ENCODE data around the gene SRRM3.
"Not testable (repeated sequence)": the region's sequence is repeated elsewhere in the genome, so short reads cannot be mapped to it uniquely, and the experiment has no call there.

SRRM3 gene

DNA sequence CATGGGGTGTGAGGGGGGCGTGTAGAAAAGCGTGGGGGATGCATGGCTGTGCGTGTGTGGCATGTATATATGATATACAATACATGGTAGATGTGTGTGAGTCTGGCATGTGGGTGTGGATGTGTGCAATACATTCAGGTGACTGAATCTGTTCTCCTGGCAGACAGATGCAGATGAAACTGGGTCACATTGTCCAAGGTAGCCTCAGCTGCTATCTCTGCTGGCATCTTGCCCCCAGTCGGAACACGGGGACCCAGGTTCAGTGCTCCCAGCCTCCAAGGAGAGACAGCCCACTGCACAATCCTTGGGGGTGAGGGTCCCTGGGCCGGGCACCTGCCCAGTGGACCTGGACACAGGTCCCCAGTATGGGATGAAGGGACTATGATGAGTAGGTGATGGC lies 12.4 kb upstream of the SRRM3 start:
- DNase-seq: no peak

DNA sequence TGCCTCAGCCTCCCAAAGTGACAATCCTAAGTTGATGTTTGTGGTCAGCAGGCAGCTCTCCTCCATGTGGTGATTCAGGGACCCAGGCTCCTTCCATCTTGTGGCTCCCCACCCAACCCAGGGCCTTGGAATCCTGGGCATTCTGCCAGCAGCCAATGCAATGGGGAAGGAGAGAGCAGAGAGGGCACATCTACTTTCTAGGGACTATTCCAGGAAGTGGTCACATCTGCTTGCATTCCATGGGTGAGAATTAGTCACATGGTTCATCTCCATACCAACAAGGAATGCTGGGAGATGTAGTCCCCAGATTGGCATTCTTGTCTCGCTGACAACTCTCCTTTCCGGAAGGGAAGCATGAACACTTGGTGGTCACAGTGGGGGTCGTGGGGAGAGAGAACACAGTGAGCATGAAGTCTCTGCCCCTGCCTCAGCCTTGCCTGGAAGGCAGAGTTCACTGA lies 9.9 kb upstream of the SRRM3 start:
- no peak for DNase-seq

DNA sequence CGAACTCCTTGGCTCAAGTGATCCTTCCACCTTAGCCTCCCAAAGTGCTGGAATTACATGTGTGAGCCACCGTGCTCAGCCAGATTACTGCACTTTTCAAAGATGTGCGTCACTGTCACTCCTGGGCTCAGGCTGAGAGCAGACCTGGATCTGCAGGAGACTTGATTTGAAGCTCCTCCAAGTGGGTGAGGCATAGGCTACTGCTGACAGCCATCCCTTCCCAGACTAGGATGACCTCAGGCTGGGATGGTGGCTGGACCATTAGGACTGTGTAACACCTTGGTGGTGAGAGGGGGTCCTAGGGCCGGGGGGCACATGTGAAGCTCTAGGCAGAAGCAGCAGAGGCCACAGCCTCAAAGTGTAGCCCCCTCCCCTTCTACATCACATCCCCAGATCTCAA lies 8.2 kb upstream of the SRRM3 start:
- no peak for DNase-seq

DNA sequence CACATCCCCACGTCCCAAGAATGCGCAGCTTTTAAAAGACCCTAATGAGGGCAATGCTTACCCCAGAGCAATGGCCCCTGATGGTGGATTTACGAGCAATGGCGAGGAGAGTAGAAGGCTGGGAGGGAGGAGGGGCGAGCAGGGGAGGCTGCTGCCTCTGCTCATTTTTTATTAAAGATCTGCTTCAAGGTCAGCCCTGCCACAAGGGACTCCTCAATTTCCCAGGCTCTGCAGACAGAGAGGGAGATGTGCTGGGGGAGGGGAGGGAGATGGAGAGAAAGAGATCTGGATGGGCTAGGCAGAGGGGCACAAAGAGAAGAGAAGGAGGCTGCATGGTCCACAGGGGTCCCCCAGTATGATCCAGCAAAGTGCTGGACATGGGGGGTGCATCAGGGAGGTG lies 7.8 kb upstream of the SRRM3 start:
- no peak for DNase-seq

DNA sequence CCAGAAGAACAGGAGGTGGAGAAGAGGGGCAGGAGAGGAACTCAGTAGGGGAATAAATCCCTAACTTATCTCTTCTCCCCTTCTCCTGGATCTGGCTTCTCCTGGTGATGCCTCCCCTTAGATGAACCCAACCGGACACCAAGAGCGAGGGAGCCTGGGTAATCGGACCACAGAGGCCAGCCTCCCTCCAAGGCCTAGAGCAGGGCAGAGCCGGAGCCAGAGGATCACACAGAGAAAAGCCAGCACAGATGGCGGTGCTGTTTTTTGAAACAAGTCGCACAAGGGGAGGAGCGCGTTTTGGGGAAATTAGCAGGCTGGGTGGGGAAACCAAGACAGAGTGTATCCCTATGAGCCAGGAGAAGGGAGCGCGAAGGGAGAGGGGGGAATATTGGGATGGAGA lies 4.9 kb upstream of the SRRM3 start:
- DNase-seq: no peak

GRCh38 chr7:76198202-76198601 lies 3.5 kb upstream of the SRRM3 start:
- no peak for DNase-seq

DNA sequence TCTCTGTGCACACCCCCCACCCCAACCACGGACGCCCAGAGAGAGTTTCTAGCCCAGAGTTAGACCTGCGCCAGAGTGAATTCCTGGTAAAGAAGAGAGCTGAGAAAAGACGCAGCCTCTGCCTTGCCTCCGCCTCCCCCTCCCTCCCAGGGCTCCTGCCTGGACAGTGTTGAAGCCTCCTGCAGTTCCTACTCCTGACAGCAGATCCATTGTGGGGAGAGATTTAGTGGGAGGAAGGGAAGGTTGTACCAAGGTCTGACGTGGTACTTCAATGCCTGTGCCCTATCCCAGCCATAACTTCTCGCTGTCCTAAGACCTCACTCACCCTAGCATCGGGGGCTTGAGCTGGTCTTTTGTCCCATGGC lies 952 bp downstream of the SRRM3 start:
- DNase-seq: no peak

GRCh38 chr7:76204147-76204546 lies 2.5 kb downstream of the SRRM3 start:
- no peak for DNase-seq

DNA sequence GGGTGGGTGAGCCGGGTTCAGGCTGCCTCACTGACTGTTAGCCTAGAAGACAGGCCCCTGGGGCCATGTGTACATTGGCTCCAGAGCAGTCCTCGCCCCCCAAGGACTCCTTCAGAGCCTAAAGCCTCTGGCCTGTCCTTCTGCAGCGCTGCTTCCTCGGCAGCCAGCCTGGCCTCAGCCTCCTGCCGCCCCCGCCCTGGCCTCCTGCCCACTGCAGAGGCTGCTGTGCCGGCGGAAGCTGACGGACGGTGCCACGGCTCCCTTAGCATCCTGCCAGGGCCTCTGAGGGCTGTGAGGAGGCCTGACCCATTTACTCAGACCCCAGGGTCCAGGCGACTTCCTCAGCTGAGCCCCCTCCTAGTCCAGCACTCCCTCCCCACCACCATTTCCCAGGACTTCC lies 4.9 kb downstream of the SRRM3 start:
- DNase-seq: no peak

- DNase-seq: no peak
Measured at GRCh38 chr7:76209310-76209709, 7.6 kb downstream of the SRRM3 start.

DNA sequence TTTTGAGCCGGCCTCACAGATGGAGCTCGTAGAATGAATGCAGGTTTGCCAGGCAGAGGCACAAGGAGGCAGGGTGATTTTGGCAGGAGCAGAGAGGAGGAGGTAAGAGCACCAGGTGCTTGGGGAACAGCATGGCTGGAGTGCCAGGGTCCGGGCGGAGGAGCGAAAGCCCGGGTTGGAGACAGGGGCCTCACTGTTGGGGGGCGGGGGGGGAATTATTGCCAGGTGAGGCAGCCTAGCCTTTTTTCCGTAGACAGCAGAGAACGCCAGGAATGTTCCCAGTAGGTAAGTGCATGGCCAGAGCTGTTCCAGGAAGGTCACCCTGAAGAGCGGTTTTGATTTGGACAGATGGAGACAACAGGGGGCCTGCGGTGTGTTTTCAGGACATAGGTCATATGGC lies 9.5 kb downstream of the SRRM3 start:
- DNase-seq: no peak

DNA sequence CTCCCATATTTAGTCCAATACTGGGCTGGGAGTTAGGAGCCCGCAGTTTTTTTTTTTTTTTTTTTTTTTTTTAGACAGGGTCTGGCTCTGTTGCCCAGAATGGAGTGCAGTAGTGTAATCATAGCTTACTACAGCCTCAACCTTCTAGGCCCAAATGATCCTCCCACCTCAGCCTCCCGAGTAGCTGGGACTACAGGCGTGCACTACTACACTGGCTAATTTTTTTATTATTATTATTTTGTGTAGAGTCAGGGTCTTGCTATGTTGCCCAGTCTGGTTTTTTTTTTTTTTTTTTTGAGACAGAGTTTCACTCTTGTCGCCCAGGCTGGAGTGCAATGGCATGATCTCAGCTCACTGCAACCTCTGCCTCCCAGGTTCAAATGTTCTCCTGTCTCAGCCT lies 13.7 kb downstream of the SRRM3 start:
- not testable (repeated sequence) for DNase-seq

DNA sequence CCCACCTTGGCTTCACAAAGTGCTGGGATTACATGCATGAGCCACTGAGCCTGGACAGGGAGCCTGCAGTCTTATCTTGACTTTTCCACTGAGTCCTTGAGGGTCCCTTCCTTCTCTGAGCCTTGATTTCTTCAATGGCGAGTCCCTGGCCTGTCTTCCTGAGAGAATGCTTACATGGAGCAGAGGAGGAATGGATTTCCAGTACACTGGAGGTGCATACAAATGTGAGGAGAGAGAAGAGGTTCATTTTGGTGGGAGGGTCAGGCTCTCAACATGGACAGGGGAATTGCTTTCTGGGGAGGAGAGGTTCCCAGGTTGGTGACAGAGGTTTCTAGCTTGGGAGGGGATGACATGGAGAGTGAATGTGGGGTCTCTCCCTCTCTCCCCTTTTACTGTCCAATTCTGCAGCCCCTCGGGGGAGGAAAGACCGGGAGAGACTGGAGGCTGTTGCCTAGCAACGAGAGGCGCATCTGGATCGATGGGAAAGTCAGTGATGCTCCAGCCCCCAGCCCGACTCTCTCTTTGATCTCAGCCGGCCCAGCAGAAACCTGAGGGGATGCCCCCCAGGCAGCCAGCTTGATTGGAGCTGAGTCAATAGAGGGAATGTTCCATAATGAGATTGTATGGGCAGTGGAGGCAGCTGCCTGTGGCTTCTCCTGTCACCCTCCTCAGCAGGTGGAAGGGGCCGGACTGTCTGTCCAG lies 14.8 kb downstream of the SRRM3 start:
- no peak for DNase-seq

DNA sequence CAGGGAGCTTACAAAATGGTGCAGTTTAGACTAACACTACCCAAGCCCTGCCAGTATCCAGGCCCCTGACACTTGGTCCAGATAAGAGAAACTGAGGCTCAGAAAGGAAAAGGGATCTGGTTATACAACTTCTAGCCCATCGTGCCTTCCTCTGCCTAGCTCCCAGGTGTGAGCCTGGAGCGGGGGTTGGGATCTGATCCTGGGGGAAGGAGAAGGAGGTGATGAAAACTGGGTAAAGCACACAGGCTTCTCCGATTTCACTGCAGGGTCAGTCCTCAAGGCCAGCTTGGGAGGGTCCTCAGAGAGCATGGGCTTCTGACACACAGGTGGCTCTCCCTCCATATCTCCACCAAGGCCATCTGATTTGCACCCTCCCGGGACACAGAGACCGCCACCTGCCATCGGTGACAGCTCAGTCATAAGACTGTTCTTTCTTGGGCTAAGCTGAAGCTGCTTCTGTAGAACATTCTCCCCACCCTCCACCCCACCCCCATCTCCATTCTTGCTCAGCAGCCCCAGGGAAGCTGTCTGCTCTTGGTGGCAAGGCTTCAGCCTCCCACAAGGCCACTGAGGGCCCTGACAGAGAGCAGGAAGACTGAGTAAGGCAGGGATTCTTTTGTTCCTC lies 16.4 kb downstream of the SRRM3 start:
- DNase-seq: no peak

DNA sequence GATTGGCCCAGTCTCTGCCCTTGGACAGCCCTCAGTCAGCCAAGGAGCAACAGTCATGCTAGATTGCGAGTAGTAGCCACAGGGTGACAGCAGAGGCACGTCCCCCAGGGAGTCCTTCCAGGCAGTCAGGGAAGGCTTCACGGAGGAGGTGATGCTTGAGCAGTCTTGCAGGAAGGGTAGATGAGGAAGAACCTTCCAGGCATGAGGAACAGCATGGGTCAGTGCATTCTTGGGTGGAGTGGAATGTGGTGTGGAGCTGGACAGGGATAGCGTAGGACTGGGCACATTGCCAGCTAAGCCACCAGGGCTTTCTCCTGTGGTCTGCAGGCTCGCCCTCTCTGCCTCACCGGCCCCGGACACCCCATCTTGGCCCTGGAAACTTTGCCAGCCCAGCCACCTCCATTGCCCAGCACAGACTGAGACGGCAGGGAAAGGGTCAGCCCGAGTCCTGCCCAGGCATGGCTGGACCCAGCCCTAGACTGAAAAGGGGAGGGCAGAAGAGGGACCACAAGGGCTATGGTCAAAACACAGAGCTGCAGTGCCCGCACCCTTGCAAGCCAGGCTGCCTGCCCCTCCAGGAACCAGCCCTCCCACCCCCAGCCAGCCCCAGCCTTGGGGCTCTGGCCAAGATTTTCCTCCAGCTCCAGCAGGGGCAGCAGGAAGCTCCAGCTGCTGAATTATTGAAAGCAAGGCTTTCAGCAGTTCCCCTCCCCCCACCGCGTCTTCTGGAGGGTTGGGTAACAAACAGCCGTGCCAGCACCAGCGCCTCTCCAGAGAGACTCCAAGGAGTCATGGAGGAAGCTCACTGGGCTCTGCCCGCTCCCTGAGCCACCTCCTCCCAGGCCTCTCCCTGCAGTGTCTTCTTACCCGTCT lies 18.7 kb downstream of the SRRM3 start:
- no peak for DNase-seq

DNA sequence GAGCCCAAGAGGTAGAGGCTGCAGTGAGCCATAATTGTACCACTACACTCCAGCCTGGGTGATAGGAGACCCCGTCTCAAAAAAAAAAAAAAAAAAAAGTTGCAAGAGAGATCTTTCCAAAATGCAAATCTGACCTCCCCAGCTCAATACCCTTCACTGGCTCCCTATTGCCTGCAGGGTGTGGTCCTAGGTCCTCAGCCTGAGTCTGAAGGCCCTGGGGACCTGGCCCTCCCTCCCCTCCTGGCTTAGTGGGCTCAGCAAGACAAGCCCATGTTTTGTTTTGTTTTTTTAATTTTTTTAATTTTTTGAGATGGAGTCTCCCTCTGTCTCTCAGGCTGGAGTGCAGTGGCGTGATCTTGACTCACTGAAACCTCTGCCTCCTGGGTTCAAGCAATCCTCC lies 20.6 kb downstream of the SRRM3 start:
- no peak for DNase-seq

- DNase-seq: no peak
Measured at GRCh38 chr7:76222839-76223238, 21.1 kb downstream of the SRRM3 start.

GRCh38 chr7:76223286-76223972 lies 21.7 kb downstream of the SRRM3 start:
- DNase-seq: no peak

- no peak for DNase-seq
Measured at GRCh38 chr7:76224695-76225094, 23.0 kb downstream of the SRRM3 start.

GRCh38 chr7:76225379-76225778 lies 23.7 kb downstream of the SRRM3 start:
- DNase-seq: peak; percentile 2

DNA sequence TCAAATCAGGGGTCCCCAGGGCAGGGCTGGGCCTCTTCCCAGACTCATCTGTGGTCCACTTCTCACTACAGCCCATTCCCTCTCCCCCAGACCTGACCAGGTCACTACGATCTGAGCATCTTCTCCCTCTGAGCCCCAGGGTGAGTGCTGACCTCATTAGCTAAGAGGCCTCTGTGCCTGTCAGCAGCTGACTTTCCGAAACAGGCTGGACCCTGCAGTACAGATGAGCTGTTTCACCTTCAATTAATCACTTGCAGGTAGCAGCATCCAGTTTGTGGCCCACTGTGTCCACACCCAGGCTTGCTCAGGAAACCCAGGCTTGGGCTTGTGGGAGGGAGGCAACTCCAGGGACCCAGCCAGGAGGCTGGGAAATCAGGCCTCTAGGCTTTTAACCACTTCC lies 24.3 kb downstream of the SRRM3 start:
- DNase-seq: no peak

- not testable (repeated sequence) for DNase-seq
Measured at GRCh38 chr7:76226878-76227423, 25.3 kb downstream of the SRRM3 start.

DNA sequence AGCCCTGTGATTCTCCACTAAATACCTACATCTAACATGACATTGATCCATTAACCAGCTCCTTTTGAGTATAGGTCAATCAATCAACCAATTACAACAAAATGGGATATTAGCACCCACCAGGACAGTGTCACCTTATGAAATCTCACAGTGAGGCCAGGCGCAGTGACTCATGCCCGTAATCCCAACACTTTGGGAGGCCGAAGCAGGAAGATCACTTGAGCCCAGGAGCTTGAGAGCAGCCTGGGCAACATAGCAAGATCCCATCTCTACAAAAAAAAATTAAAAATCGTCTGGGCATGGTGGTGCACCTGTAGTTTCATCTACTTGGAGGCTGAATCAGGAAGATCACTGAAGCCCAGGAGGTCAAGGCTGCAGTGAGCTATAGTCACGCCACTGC lies 28.5 kb downstream of the SRRM3 start:
- DNase-seq: no peak
